ENCODE measurements around the gene ADCY1. TPM values are rescaled to one million over a fixed set of nuclear protein-coding genes. Genes with fewer than 3 reads are reported as not detected.

ADCY1 gene
- total RNA-seq, 6 experiments from 2014 or later: 0.20 TPM; not detected in 5

- H3K27ac Mint-ChIP-seq: no peak overlapping the region
- H3K4me3 Mint-ChIP-seq: no peak overlapping the region
- H3K4me1 Mint-ChIP-seq (ENCODE audit: low read depth): no peaks in the 10 kb centered on the region
- H3K9me3 Mint-ChIP-seq: peaks cover 6% of the 10 kb centered on the region
- TF ChIP-seq, protein P1, sequence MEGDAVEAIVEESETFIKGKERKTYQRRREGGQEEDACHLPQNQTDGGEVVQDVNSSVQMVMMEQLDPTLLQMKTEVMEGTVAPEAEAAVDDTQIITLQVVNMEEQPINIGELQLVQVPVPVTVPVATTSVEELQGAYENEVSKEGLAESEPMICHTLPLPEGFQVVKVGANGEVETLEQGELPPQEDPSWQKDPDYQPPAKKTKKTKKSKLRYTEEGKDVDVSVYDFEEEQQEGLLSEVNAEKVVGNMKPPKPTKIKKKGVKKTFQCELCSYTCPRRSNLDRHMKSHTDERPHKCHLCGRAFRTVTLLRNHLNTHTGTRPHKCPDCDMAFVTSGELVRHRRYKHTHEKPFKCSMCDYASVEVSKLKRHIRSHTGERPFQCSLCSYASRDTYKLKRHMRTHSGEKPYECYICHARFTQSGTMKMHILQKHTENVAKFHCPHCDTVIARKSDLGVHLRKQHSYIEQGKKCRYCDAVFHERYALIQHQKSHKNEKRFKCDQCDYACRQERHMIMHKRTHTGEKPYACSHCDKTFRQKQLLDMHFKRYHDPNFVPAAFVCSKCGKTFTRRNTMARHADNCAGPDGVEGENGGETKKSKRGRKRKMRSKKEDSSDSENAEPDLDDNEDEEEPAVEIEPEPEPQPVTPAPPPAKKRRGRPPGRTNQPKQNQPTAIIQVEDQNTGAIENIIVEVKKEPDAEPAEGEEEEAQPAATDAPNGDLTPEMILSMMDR (IDR thresholded peaks at IDR 0.05): no peak
- peaks cover 8% of the 10 kb centered on the region for H3K27me3 Mint-ChIP-seq (ENCODE audit: insufficient read depth)
- no peaks in the 10 kb centered on the region for H3K36me3 Mint-ChIP-seq (ENCODE audit: low read depth)
- no peak for DNase-seq
Observed at GRCh38 chr7:45623740-45624391, 49.7 kb downstream of the ADCY1 start.

GRCh38 chr7:45624392-45624760 lies 50.2 kb downstream of the ADCY1 start:
- Mint-ChIP-seq H3K27ac (no peak overlapping the region), H3K4me1 (ENCODE audit: low read depth) (no peaks in the 10 kb centered on the region), H3K36me3 (ENCODE audit: low read depth) (no peaks in the 10 kb centered on the region), H3K9me3 (peaks cover 6% of the 10 kb centered on the region), H3K27me3 (ENCODE audit: insufficient read depth) (peaks cover 8% of the 10 kb centered on the region), H3K4me3 (no peak overlapping the region)
- DNase-seq: no peak
- TF ChIP-seq, protein P1 (IDR thresholded peaks at IDR 0.05): no peak

- Mint-ChIP-seq H3K9me3 (peaks cover 5% of the 10 kb centered on the region), H3K4me1 (ENCODE audit: low read depth) (no peaks in the 10 kb centered on the region), H3K27me3 (ENCODE audit: insufficient read depth) (peaks cover 8% of the 10 kb centered on the region), H3K4me3 (no peak overlapping the region), H3K36me3 (ENCODE audit: low read depth) (no peaks in the 10 kb centered on the region), H3K27ac (no peak overlapping the region)
- DNase-seq: peak; percentile 3
- TF ChIP-seq, protein P1 (IDR thresholded peaks at IDR 0.05): no peak
Observed at GRCh38 chr7:45625067-45625466, 50.9 kb downstream of the ADCY1 start.

DNA sequence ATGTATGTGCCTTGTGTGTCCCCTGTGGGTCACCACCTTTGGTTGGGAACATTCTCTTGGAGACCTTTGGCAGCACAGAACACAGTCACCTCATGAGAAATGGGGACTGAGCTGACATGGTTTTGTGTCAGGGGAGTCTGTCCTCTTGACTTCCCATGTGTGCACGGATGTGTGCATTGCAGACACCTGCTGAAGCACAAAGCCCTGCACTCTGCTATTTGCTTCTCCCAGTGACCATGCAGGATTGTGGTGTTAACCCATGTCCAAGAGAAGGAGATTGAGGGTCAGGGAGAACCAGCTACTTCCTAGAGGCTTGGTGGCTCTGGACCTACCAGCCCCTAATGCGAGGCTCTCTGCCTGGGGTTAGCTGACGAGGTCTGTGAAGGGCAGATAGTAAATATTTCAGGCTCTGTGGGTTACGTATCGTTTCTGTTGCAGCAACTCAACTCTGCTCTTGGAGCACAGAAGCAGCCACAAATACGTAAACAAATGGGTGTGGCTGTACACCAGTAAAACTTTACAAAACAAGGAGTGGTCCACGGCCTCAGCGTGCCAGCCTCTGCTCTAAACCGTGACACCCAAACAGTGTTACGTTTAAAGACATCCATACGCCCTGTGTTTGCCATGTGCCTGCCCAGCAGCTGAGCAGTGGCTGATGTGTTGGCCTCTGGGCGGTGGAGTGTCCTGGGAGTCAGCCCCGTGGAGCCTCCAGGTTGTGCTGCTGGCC lies 51.7 kb downstream of the ADCY1 start:
- no peaks in the 10 kb centered on the region; the same call in 1 of the 2 replicates for H3K9me3 Mint-ChIP-seq
- TF ChIP-seq, protein P1 (IDR thresholded peaks at IDR 0.05): no peak
- peaks cover 13% of the 10 kb centered on the region for H3K27me3 Mint-ChIP-seq (ENCODE audit: insufficient read depth)
- no peak for DNase-seq
- H3K4me3 Mint-ChIP-seq: no peak overlapping the region
- no peaks in the 10 kb centered on the region for H3K36me3 Mint-ChIP-seq (ENCODE audit: low read depth)
- no peaks in the 10 kb centered on the region for H3K4me1 Mint-ChIP-seq (ENCODE audit: low read depth)
- H3K27ac Mint-ChIP-seq: no peak overlapping the region

GRCh38 chr7:45626441-45627430 lies 52.6 kb downstream of the ADCY1 start:
- Mint-ChIP-seq H3K27me3 (ENCODE audit: insufficient read depth) (peaks cover 13% of the 10 kb centered on the region), H3K27ac (no peak overlapping the region), H3K4me3 (no peak overlapping the region), H3K36me3 (ENCODE audit: low read depth) (no peaks in the 10 kb centered on the region), H3K9me3 (no peaks in the 10 kb centered on the region; the same call in 1 of the 2 replicates), H3K4me1 (ENCODE audit: low read depth) (no peaks in the 10 kb centered on the region)
- TF ChIP-seq, protein P1 (IDR thresholded peaks at IDR 0.05): no peak
- DNase-seq: no peak
